ENCODE measurements around the gene PPP1R3E.

GRCh38 chr14:23286902-23287479, 15.7 kb downstream of the PPP1R3E start:
- TF ChIP-seq, protein P1, sequence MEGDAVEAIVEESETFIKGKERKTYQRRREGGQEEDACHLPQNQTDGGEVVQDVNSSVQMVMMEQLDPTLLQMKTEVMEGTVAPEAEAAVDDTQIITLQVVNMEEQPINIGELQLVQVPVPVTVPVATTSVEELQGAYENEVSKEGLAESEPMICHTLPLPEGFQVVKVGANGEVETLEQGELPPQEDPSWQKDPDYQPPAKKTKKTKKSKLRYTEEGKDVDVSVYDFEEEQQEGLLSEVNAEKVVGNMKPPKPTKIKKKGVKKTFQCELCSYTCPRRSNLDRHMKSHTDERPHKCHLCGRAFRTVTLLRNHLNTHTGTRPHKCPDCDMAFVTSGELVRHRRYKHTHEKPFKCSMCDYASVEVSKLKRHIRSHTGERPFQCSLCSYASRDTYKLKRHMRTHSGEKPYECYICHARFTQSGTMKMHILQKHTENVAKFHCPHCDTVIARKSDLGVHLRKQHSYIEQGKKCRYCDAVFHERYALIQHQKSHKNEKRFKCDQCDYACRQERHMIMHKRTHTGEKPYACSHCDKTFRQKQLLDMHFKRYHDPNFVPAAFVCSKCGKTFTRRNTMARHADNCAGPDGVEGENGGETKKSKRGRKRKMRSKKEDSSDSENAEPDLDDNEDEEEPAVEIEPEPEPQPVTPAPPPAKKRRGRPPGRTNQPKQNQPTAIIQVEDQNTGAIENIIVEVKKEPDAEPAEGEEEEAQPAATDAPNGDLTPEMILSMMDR (conservative IDR thresholded peaks at IDR 0.05), result no peak
- TF ChIP-seq ZFX (IDR thresholded peaks at IDR 0.05), result no peak
